H1 (cell line): ENCODE measurements around the gene CDH7. TPM values are rescaled to one million over a fixed set of nuclear protein-coding genes. Genes with fewer than 3 reads are reported as not detected.

Experiments
- CTCF ChIA-PET: fragments of 300-600 bp; sonication (Branson Sonifier 250); formaldehyde crosslinking; loops from one replicate; lab custom pipeline; 2021; ENCODE audit not compliant: partially characterized antibody; lab: Charles Lee
- POLR2A ChIA-PET: fragments of 300-600 bp; sonication (Branson Sonifier 250); formaldehyde crosslinking; loops from one replicate; lab custom pipeline; 2021; ENCODE audit warnings: inconsistent platforms; ENCODE audit not compliant: partially characterized antibody; lab: Charles Lee
- DNase-seq, 2 experiments: peaks; one replicate each; pipeline versions ENCODE4 v3.0.0 to v3.0.0-alpha.2; 2010 to 2022; ENCODE audit warnings: low spot score in 2 of 2, low read depth in 1 of 2, mixed read lengths in 1 of 2
- FAIRE-seq: peaks from 2 replicates; lab custom pipeline; 2011; peaks lifted over from hg19 to GRCh38; lab: Jason Lieb, UNC
- H2AFZ ChIP-seq: 2 replicates; pipeline ENCODE4 v1.8.1; 2012; ENCODE audit warnings: low read length, inconsistent platforms
- H2AK5ac ChIP-seq: 2 replicates; pipeline ENCODE4 v1.6.1; 2013; ENCODE audit warnings: low read depth, low read length
- H2BK120ac ChIP-seq: replicated peaks from 2 replicates; pipeline ENCODE3; 2013; ENCODE audit warnings: low read depth, low read length, inconsistent platforms
- H2BK12ac ChIP-seq: 2 replicates; pipeline ENCODE4 v1.6.1; 2013; ENCODE audit warnings: low read depth, low read length
- H2BK15ac ChIP-seq: 2 replicates; pipeline ENCODE4 v1.6.1; 2013; ENCODE audit warnings: low read length
- H2BK20ac ChIP-seq: 2 replicates; pipeline ENCODE4 v1.6.1; 2013; ENCODE audit warnings: low read length
- H2BK5ac ChIP-seq: 2 replicates; pipeline ENCODE4 v1.6.1; 2013; ENCODE audit warnings: low read depth, low read length
- H3K14ac ChIP-seq: 2 replicates; pipeline ENCODE4 v1.6.1; 2013; ENCODE audit warnings: inconsistent platforms; ENCODE audit not compliant: insufficient read length
- H3K18ac ChIP-seq: 2 replicates; pipeline ENCODE4 v1.6.1; 2013; ENCODE audit warnings: low read length; ENCODE audit errors: extremely low read depth
- H3K23ac ChIP-seq: 2 replicates; pipeline ENCODE4 v1.6.1; 2013; ENCODE audit warnings: inconsistent platforms; ENCODE audit not compliant: insufficient read length
- H3K23me2 ChIP-seq: 2 replicates; pipeline ENCODE4 v1.6.1; 2013; ENCODE audit warnings: low read depth, low read length
- H3K27ac ChIP-seq: 2 replicates; pipeline ENCODE4 v1.6.1; 2011; ENCODE audit warnings: low read depth, low read length, inconsistent platforms
- H3K27me3 ChIP-seq, 4 experiments: replicated peaks in 1 of 4; 1 replicate in 1 of 4; 2 replicates in 3 of 4; pipeline versions ENCODE4 v1.6.1 to v1.8.1; 2011 to 2013; ENCODE audit warnings: low read length in 3 of 4, mild to moderate bottlenecking in 3 of 4, inconsistent platforms in 2 of 4, mixed read lengths in 2 of 4, moderate library complexity in 1 of 4; ENCODE audit not compliant: control insufficient read depth in 3 of 4, insufficient read depth in 3 of 4; ENCODE audit errors: extremely low read depth in 1 of 4
- H3K36me3 ChIP-seq, 4 experiments: 2 replicates each; pipeline versions ENCODE4 v1.6.1 to v1.8.1; 2011 to 2013; ENCODE audit warnings: mild to moderate bottlenecking in 4 of 4, low read length in 3 of 4, moderate library complexity in 2 of 4, control low read depth in 1 of 4, inconsistent platforms in 1 of 4; ENCODE audit not compliant: insufficient read depth in 4 of 4, control insufficient read depth in 2 of 4
- H3K4ac ChIP-seq: replicated peaks from 2 replicates; pipeline ENCODE3; 2013; ENCODE audit warnings: low read length, low read depth, mixed read lengths, inconsistent platforms; ENCODE audit not compliant: insufficient read length
- H3K4me1 ChIP-seq, 4 experiments: replicated peaks in 1 of 4; 1 replicate in 1 of 4; 2 replicates in 3 of 4; pipeline versions ENCODE4 v1.6.1 to v1.8.1; 2011 to 2013; ENCODE audit warnings: low read length in 3 of 4, inconsistent platforms in 2 of 4, mixed read lengths in 1 of 4; ENCODE audit not compliant: insufficient read depth in 4 of 4, control insufficient read depth in 3 of 4
- H3K4me2 ChIP-seq, 2 experiments: 2 replicates each; pipeline versions ENCODE4 v1.6.1 to v1.8.1; 2011 to 2013; ENCODE audit warnings: low read depth in 2 of 2, low read length in 2 of 2, control low read depth in 1 of 2, inconsistent platforms in 1 of 2, mild to moderate bottlenecking in 1 of 2; ENCODE audit not compliant: insufficient read depth in 1 of 2
- H3K4me3 ChIP-seq, 4 experiments: fragments of 200-600, 300-600 bp in 1 of 4; sonication (generic), shearing (Covaris generic), sonication (Bioruptor Twin) in 1 of 4; 2 replicates each; pipeline versions ENCODE4 v1.5.1 to v1.8.1; 2011 to 2016; ENCODE audit warnings: low read length in 4 of 4, low read depth in 3 of 4, control low read depth in 2 of 4, inconsistent platforms in 2 of 4, mild to moderate bottlenecking in 2 of 4, mixed read lengths in 1 of 4, moderate library complexity in 1 of 4; ENCODE audit not compliant: insufficient read depth in 2 of 4; ENCODE audit errors: extremely low read depth in 1 of 4
- H3K56ac ChIP-seq: replicated peaks from 2 replicates; pipeline ENCODE3; 2013; ENCODE audit warnings: low read depth, mild to moderate bottlenecking, mixed read lengths, low read length, inconsistent platforms; ENCODE audit not compliant: insufficient read length
- H3K79me1 ChIP-seq: 2 replicates; pipeline ENCODE4 v1.6.1; 2013; ENCODE audit warnings: low read depth, low read length, control low read depth
- H3K79me2 ChIP-seq, 2 experiments: 2 replicates each; pipeline versions ENCODE4 v1.6.1 to v1.8.1; 2012 to 2013; ENCODE audit warnings: low read length in 2 of 2, mild to moderate bottlenecking in 2 of 2, inconsistent platforms in 1 of 2; ENCODE audit not compliant: insufficient read depth in 2 of 2, control insufficient read depth in 1 of 2
- H3K9ac ChIP-seq, 4 experiments: replicated peaks in 1 of 4; 1 replicate in 1 of 4; 2 replicates in 3 of 4; pipeline versions ENCODE4 v1.6.1 to v1.8.1; 2011 to 2013; ENCODE audit warnings: low read depth in 3 of 4, low read length in 3 of 4, control low read depth in 2 of 4, mild to moderate bottlenecking in 2 of 4, moderate library complexity in 2 of 4, inconsistent platforms in 1 of 4; ENCODE audit errors: extremely low read depth in 1 of 4
- H3K9me3 ChIP-seq, 2 experiments: 2 replicates each; pipeline versions ENCODE4 v1.6.1 to v1.8.1; 2012 to 2013; ENCODE audit warnings: mild to moderate bottlenecking in 2 of 2, moderate library complexity in 2 of 2, control low read depth in 1 of 2, inconsistent platforms in 1 of 2, low read depth in 1 of 2, low read length in 1 of 2, mixed read lengths in 1 of 2; ENCODE audit not compliant: insufficient read depth in 2 of 2
- H4K20me1 ChIP-seq, 2 experiments: replicated peaks in 1 of 2; 2 replicates each; pipeline versions ENCODE3 to v1.8.1; 2011 to 2013; ENCODE audit warnings: inconsistent platforms in 2 of 2, low read length in 2 of 2, mild to moderate bottlenecking in 1 of 2; ENCODE audit not compliant: insufficient read depth in 2 of 2, control insufficient read depth in 1 of 2
- H4K5ac ChIP-seq: 2 replicates; pipeline ENCODE4 v1.6.1; 2013; ENCODE audit warnings: low read length, low read depth, mixed read lengths, inconsistent platforms; ENCODE audit not compliant: insufficient read length
- H4K8ac ChIP-seq: 2 replicates; pipeline ENCODE4 v1.8.0; 2013; ENCODE audit warnings: mild to moderate bottlenecking, moderate library complexity, low read length, inconsistent platforms; ENCODE audit not compliant: insufficient read depth; ENCODE audit errors: extremely low read depth
- H4K91ac ChIP-seq: replicated peaks from 2 replicates; pipeline ENCODE3; 2013; ENCODE audit warnings: low read length, mixed read lengths, inconsistent platforms; ENCODE audit not compliant: insufficient read length
- ATF3 ChIP-seq: IDR thresholded peaks from 2 replicates; pipeline ENCODE4 v1.6.1; 2011; ENCODE audit warnings: low read depth, mild to moderate bottlenecking, low read length; ENCODE audit not compliant: insufficient read depth
- BRCA1 ChIP-seq: IDR thresholded peaks from 2 replicates; pipeline ENCODE4 v1.6.1; 2012; ENCODE audit warnings: low read depth, low read length, improper control_type of control experiment
- CEBPB ChIP-seq: IDR thresholded peaks from 2 replicates; pipeline ENCODE4 v1.6.1; 2012; ENCODE audit warnings: low read depth, low read length
- EZH2 ChIP-seq: fragments of 200-600 bp; sonication (generic); IDR thresholded peaks from 2 replicates; pipeline ENCODE4 v1.7.1; 2012; ENCODE audit warnings: low read depth, mild to moderate bottlenecking, moderate library complexity, low read length, inconsistent platforms; ENCODE audit not compliant: severe bottlenecking
- RAD21 ChIP-seq, 2 experiments: IDR thresholded peaks in 1 of 2; conservative IDR thresholded peaks in 1 of 2; 2 replicates each; pipeline ENCODE4 v1.6.1; 2011; ENCODE audit warnings: low read depth in 2 of 2, low read length in 2 of 2, improper control_type of control experiment in 1 of 2, inconsistent platforms in 1 of 2, mild to moderate bottlenecking in 1 of 2, moderate library complexity in 1 of 2
- ZNF274 ChIP-seq: IDR thresholded peaks from 2 replicates; pipeline ENCODE4 v1.7.0; 2012; ENCODE audit warnings: low read length, borderline replicate concordance; ENCODE audit errors: extremely low read depth
- polyA plus RNA-seq, 7 experiments: library from polyadenylated mRNA; depleted of rRNA in 3 of 7; stranded (reverse) in 5 of 7; unstranded in 2 of 7; fragments of >200 nt in 5 of 7; fragments of 200-250 nt in 2 of 7; gene quantifications; 1 replicate in 5 of 7; 2 replicates in 1 of 7; 4 replicates in 1 of 7; pipeline versions ENCODE4 v1.2.1 to v1.2.3, GENCODE V29; 2011 to 2013; ENCODE audit warnings: missing spikeins in 2 of 7, mixed read lengths in 2 of 7
- total RNA-seq: library from RNA; stranded (reverse); fragmentation: NEBNext Ultra II Directional; extraction: Animal tissue kit (Norgen Biotek cat#: 25700); gene quantifications from 2 replicates; pipeline ENCODE4 v1.2.1, GENCODE V29; 2021

The CDH7 gene
- total and polyA plus RNA-seq, 2 of the 8 experiments (the other 6 are each of a cell fraction or from before 2014, with no cell fraction given): 1.00 to 1.5 TPM

- TF ChIP-seq ZNF274 (no peak), RAD21 (IDR thresholded peaks at IDR 0.05 in 1 of 2, conservative IDR thresholded peaks at IDR 0.05 in 1 of 2; ENCODE audit: low read depth in 2 of 2, low read length in 2 of 2) (no peak), EZH2 (no peak), BRCA1 (no peak), ATF3 (no peak), CEBPB (no peak)
- TF ChIP-seq, all 59 proteins: peak for 0
- H4K8ac ChIP-seq: no peak overlapping the region
- CTCF ChIA-PET: interaction anchor here (0.7 to 2.5 kb wide), 6 partner anchors 10 to 679 kb away, joined by 3 to 13 read pairs (median 4); no protein-coding TSS in a partner anchor
These were observed 186.4 kb downstream of the CDH7 start for GRCh38 chr18:65937180-65937579.

More at GRCh38 chr18:65937180-65937579, 186.4 kb downstream of the CDH7 start:
- no peaks in the 10 kb centered on the region for H3K9me3 ChIP-seq
- no peak overlapping the region for H3K27ac ChIP-seq
- H3K4ac ChIP-seq: no peak overlapping the region
- H3K4me3 ChIP-seq: no peak overlapping the region
- H3K18ac ChIP-seq: no peak overlapping the region
- H3K56ac ChIP-seq: no peak overlapping the region
- no peak overlapping the region for H2AK5ac ChIP-seq
- no peak overlapping the region for H2BK20ac ChIP-seq
- no peak overlapping the region for H2BK12ac ChIP-seq
- H3K79me1 ChIP-seq: no peaks in the 10 kb centered on the region
- no peaks in the 10 kb centered on the region for H3K36me3 ChIP-seq
- H3K4me1 ChIP-seq: peaks cover 0 to 2% (median 0%) of the 10 kb centered on the region in 4 experiments; a peak in 2 of 7 replicates
- POLR2A ChIA-PET: no interaction called here
- DNase-seq: no peak
- no peak overlapping the region for H3K23ac ChIP-seq
- no peak overlapping the region for H2BK120ac ChIP-seq
- no peaks in the 10 kb centered on the region for H4K20me1 ChIP-seq
- no peak overlapping the region for H3K9ac ChIP-seq
- FAIRE-seq: no peak
- no peak overlapping the region for H4K5ac ChIP-seq
- H4K91ac ChIP-seq: no peak overlapping the region
- no peak overlapping the region for H3K4me2 ChIP-seq
- H3K14ac ChIP-seq: no peak overlapping the region
- H3K23me2 ChIP-seq: no peaks in the 10 kb centered on the region
- H2BK15ac ChIP-seq: no peak overlapping the region
- no peak overlapping the region for H2AFZ ChIP-seq
- H3K27me3 ChIP-seq: no peaks in the 10 kb centered on the region
- H2BK5ac ChIP-seq: no peak overlapping the region
- H3K79me2 ChIP-seq: no peaks in the 10 kb centered on the region
